GM23338 (cell line): ENCODE data around the gene FOXQ1. TPM values are rescaled to one million over a fixed set of nuclear protein-coding genes. Genes with fewer than 3 reads are reported as not detected.

Experiments
- ATAC-seq: fragments of 200-7000 bp; cut with Tn5 transposase; 3 replicates; pipeline ENCODE4 v1.9.1; 2020
- DNase-seq: peaks from one replicate; pipeline ENCODE4 v3.0.0-alpha.2; 2015; ENCODE audit warnings: low spot score
- H2AFZ ChIP-seq: fragments of 200-600 bp; sonication (generic); 2 replicates; pipeline ENCODE4 v1.8.0; 2016; ENCODE audit warnings: antibody characterized with exemption, mild to moderate bottlenecking, moderate library complexity
- H3F3A ChIP-seq: fragments of 200-600 bp; sonication (generic); replicated peaks from 2 replicates; pipeline ENCODE4 v1.8.0; 2017; ENCODE audit warnings: antibody characterized with exemption, mixed run types, low read depth
- H3K27ac ChIP-seq: fragments of 200-600 bp; sonication (generic); 2 replicates; pipeline ENCODE4 v1.6.1; 2016; ENCODE audit warnings: low read depth
- H3K27me3 ChIP-seq: fragments of 200-600 bp; sonication (generic); 2 replicates; pipeline ENCODE4 v1.8.0; 2016; ENCODE audit warnings: mild to moderate bottlenecking, mixed run types, moderate library complexity; ENCODE audit not compliant: insufficient read depth
- H3K36me3 ChIP-seq: fragments of 200-600 bp; sonication (generic); 2 replicates; pipeline ENCODE4 v1.8.0; 2016; ENCODE audit warnings: mild to moderate bottlenecking; ENCODE audit not compliant: insufficient read depth
- H3K4me1 ChIP-seq: fragments of 200-600 bp; sonication (generic); 2 replicates; pipeline ENCODE4 v1.8.0; 2016; ENCODE audit warnings: mild to moderate bottlenecking, moderate library complexity; ENCODE audit not compliant: insufficient read depth
- H3K4me2 ChIP-seq: fragments of 200-600 bp; sonication (generic); 2 replicates; pipeline ENCODE4 v1.7.1; 2017; ENCODE audit warnings: mixed run types
- H3K4me3 ChIP-seq: fragments of 200-600 bp; sonication (generic); 2 replicates; pipeline ENCODE4 v1.6.1; 2016; ENCODE audit warnings: mixed run types
- H3K79me2 ChIP-seq: fragments of 200-600 bp; sonication (generic); replicated peaks from 2 replicates; pipeline ENCODE4 v1.8.0; 2017; ENCODE audit warnings: mild to moderate bottlenecking; ENCODE audit not compliant: insufficient read depth
- H3K9me2 ChIP-seq: fragments of 200-600 bp; sonication (generic); 2 replicates; pipeline ENCODE4 v1.8.0; 2017; ENCODE audit not compliant: insufficient read depth
- H4K20me1 ChIP-seq: fragments of 200-600 bp; sonication (generic); replicated peaks from 2 replicates; pipeline ENCODE4 v1.8.0; 2017; ENCODE audit warnings: mild to moderate bottlenecking; ENCODE audit not compliant: insufficient read depth
- H3K27ac Mint-ChIP-seq: 2 replicates; pipeline ENCODE4 v1.8.0; 2020; ENCODE audit warnings: inconsistent platforms, mild to moderate bottlenecking, moderate library complexity, mixed read lengths
- H3K27me3 Mint-ChIP-seq: 3 replicates; pipeline ENCODE4 v1.8.0; 2022; ENCODE audit warnings: low read depth, mild to moderate bottlenecking, moderate library complexity, mixed read lengths, inconsistent platforms; ENCODE audit not compliant: insufficient read depth, poor library complexity
- H3K36me3 Mint-ChIP-seq: 3 replicates; pipeline ENCODE4 v1.8.0; 2021; ENCODE audit warnings: low read depth, mild to moderate bottlenecking, inconsistent platforms, moderate library complexity, mixed read lengths
- H3K4me1 Mint-ChIP-seq: 3 replicates; pipeline ENCODE4 v1.8.0; 2020; ENCODE audit warnings: mild to moderate bottlenecking, inconsistent platforms, mixed read lengths
- H3K4me3 Mint-ChIP-seq: 3 replicates; pipeline ENCODE4 v1.8.0; 2021; ENCODE audit warnings: moderate library complexity, mild to moderate bottlenecking, inconsistent platforms, mixed read lengths
- H3K9me3 Mint-ChIP-seq: 3 replicates; pipeline ENCODE4 v1.8.0; 2020; ENCODE audit warnings: moderate library complexity, mild to moderate bottlenecking, inconsistent platforms, mixed read lengths
- EZH2 ChIP-seq: fragments of 200-600 bp; sonication (generic); IDR thresholded peaks from one replicate; pipeline ENCODE4 v1.8.0; 2017; ENCODE audit warnings: antibody characterized with exemption, mild to moderate bottlenecking, low read depth; ENCODE audit not compliant: unreplicated experiment
- EZH2phosphoT487 ChIP-seq: fragments of 200-600 bp; sonication (generic); IDR thresholded peaks from one replicate; pipeline ENCODE4 v1.8.1; 2018; ENCODE audit warnings: antibody characterized with exemption; ENCODE audit not compliant: unreplicated experiment
- JUNB ChIP-seq: IDR thresholded peaks from one replicate; pipeline ENCODE4 v1.6.1; 2016; ENCODE audit warnings: antibody characterized with exemption; ENCODE audit not compliant: unreplicated experiment
- NANOG ChIP-seq: IDR thresholded peaks from 2 replicates; pipeline ENCODE4 v1.6.1; 2016; ENCODE audit warnings: antibody characterized with exemption, borderline replicate concordance
- POLR2AphosphoS5 ChIP-seq: IDR thresholded peaks from 2 replicates; pipeline ENCODE4 v1.6.1; 2016; ENCODE audit warnings: antibody characterized with exemption, low read depth
- STAT1 ChIP-seq: IDR thresholded peaks from one replicate; pipeline ENCODE4 v1.6.1; 2016; ENCODE audit warnings: antibody characterized with exemption; ENCODE audit not compliant: unreplicated experiment
- ZNF114 ChIP-seq: fragments of 250-450 bp; sonication (Bioruptor Pico); IDR thresholded peaks from 2 replicates; pipeline ENCODE4 v1.5.0; 2020; ENCODE audit warnings: mild to moderate bottlenecking, moderate library complexity
- ZNF331 ChIP-seq: fragments of 250-450 bp; sonication (Bioruptor Pico); IDR thresholded peaks from 2 replicates; pipeline ENCODE4 v1.5.0; 2020; ENCODE audit warnings: low read depth, mild to moderate bottlenecking, moderate library complexity
- polyA plus RNA-seq: library from polyadenylated mRNA; unstranded; fragments of >200 nt; fragmentation: Nextera tagmentation; extraction: Ambion mirVana; gene quantifications from 2 replicates; pipeline ENCODE4 v1.2.1, GENCODE V29; 2016
- total RNA-seq: library from RNA; depleted of rRNA; stranded (reverse); fragments of >200 nt; shearing (Covaris generic); gene quantifications from 2 replicates; pipeline ENCODE4 v1.2.3, GENCODE V29; 2014
- TF ChIP-seq, protein P1 (sequence below): IDR thresholded peaks from one replicate; pipeline ENCODE4 v1.6.1; 2018; ENCODE audit warnings: antibody characterized with exemption; ENCODE audit not compliant: unreplicated experiment
- TF ChIP-seq, protein P2 (sequence below): fragments of 250-450 bp; sonication (Bioruptor Pico); IDR thresholded peaks from 2 replicates; pipeline ENCODE4 v1.5.0; 2020; ENCODE audit warnings: mild to moderate bottlenecking, moderate library complexity
- TF ChIP-seq, protein P3 (sequence below): IDR thresholded peaks from 2 replicates; pipeline ENCODE4 v1.6.1; 2016; ENCODE audit warnings: antibody characterized with exemption

FOXQ1 gene
- total and polyA plus RNA-seq, 2 experiments from 2014 or later: not detected

DNA sequence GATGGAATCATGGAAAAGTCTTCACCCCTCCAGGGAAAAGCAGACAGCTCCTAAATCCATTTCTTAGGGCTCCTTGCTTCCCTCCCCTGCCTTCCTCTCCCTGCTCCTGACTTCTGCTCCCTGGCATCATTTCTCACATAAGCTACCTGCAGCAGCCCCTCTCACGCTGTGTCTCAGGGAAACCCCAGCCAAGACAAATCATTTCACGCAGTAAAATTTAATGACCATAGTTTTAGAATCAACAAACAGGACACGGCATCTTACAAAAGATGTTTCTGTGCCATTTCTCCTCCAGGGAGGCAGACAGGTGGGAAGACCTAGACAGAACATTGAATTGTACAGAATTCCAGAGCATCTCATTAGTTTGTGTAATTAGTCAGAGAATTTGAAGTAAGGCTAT, 16.5 kb upstream of the FOXQ1 start (continued):
- TF ChIP-seq, protein P1, sequence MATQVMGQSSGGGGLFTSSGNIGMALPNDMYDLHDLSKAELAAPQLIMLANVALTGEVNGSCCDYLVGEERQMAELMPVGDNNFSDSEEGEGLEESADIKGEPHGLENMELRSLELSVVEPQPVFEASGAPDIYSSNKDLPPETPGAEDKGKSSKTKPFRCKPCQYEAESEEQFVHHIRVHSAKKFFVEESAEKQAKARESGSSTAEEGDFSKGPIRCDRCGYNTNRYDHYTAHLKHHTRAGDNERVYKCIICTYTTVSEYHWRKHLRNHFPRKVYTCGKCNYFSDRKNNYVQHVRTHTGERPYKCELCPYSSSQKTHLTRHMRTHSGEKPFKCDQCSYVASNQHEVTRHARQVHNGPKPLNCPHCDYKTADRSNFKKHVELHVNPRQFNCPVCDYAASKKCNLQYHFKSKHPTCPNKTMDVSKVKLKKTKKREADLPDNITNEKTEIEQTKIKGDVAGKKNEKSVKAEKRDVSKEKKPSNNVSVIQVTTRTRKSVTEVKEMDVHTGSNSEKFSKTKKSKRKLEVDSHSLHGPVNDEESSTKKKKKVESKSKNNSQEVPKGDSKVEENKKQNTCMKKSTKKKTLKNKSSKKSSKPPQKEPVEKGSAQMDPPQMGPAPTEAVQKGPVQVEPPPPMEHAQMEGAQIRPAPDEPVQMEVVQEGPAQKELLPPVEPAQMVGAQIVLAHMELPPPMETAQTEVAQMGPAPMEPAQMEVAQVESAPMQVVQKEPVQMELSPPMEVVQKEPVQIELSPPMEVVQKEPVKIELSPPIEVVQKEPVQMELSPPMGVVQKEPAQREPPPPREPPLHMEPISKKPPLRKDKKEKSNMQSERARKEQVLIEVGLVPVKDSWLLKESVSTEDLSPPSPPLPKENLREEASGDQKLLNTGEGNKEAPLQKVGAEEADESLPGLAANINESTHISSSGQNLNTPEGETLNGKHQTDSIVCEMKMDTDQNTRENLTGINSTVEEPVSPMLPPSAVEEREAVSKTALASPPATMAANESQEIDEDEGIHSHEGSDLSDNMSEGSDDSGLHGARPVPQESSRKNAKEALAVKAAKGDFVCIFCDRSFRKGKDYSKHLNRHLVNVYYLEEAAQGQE: no peak

DNA sequence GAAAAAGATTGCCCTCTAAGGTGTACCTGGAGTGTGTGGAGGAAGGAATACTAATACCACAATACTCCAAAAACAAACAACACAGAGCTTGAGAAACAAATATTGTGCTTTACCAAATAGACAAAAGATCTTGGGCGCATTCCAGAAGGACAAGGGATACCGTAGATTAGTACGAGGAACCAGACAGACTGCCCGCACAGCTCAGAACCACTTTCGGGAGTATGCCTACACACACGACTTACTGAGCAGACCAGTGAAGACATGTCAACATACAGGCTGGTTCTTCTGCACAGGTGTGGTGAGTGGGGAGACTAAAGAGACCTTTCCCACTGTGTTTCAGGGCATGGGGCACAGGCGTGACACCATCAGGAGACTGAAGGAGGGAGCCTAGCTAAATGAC, 15.8 kb upstream of the FOXQ1 start:
- H4K20me1 ChIP-seq: no peaks in the 10 kb centered on the region
- ATAC-seq (no peak), DNase-seq (no peak)
- no peaks in the 10 kb centered on the region for H3K4me1 ChIP-seq
- H3K9me3 Mint-ChIP-seq: no peaks in the 10 kb centered on the region
- peaks cover 2% of the 10 kb centered on the region for H3K27me3 Mint-ChIP-seq
- no peaks in the 10 kb centered on the region for H3K36me3 Mint-ChIP-seq
- H3K9me2 ChIP-seq: no peaks in the 10 kb centered on the region
- no peak overlapping the region for H3K27ac ChIP-seq
- no peak overlapping the region for H3K4me2 ChIP-seq
- no peaks in the 10 kb centered on the region for H3F3A ChIP-seq
- no peak overlapping the region for H3K4me3 Mint-ChIP-seq
- no peaks in the 10 kb centered on the region for H3K79me2 ChIP-seq
- no peaks in the 10 kb centered on the region for H3K36me3 ChIP-seq
- H3K4me1 Mint-ChIP-seq: no peaks in the 10 kb centered on the region
- H2AFZ ChIP-seq: no peak overlapping the region
- H3K4me3 ChIP-seq: no peak overlapping the region
- no peak overlapping the region for H3K27ac Mint-ChIP-seq
- H3K27me3 ChIP-seq: no peaks in the 10 kb centered on the region
- TF ChIP-seq JUNB: no peak
- TF ChIP-seq EZH2: no peak
- no peak for TF ChIP-seq ZNF331 (CRISPR knock-in tag)
- TF ChIP-seq NANOG: no peak
- TF ChIP-seq, protein P1: no peak
- no peak for TF ChIP-seq EZH2phosphoT487
- TF ChIP-seq POLR2AphosphoS5: no peak
- TF ChIP-seq, protein P2, sequence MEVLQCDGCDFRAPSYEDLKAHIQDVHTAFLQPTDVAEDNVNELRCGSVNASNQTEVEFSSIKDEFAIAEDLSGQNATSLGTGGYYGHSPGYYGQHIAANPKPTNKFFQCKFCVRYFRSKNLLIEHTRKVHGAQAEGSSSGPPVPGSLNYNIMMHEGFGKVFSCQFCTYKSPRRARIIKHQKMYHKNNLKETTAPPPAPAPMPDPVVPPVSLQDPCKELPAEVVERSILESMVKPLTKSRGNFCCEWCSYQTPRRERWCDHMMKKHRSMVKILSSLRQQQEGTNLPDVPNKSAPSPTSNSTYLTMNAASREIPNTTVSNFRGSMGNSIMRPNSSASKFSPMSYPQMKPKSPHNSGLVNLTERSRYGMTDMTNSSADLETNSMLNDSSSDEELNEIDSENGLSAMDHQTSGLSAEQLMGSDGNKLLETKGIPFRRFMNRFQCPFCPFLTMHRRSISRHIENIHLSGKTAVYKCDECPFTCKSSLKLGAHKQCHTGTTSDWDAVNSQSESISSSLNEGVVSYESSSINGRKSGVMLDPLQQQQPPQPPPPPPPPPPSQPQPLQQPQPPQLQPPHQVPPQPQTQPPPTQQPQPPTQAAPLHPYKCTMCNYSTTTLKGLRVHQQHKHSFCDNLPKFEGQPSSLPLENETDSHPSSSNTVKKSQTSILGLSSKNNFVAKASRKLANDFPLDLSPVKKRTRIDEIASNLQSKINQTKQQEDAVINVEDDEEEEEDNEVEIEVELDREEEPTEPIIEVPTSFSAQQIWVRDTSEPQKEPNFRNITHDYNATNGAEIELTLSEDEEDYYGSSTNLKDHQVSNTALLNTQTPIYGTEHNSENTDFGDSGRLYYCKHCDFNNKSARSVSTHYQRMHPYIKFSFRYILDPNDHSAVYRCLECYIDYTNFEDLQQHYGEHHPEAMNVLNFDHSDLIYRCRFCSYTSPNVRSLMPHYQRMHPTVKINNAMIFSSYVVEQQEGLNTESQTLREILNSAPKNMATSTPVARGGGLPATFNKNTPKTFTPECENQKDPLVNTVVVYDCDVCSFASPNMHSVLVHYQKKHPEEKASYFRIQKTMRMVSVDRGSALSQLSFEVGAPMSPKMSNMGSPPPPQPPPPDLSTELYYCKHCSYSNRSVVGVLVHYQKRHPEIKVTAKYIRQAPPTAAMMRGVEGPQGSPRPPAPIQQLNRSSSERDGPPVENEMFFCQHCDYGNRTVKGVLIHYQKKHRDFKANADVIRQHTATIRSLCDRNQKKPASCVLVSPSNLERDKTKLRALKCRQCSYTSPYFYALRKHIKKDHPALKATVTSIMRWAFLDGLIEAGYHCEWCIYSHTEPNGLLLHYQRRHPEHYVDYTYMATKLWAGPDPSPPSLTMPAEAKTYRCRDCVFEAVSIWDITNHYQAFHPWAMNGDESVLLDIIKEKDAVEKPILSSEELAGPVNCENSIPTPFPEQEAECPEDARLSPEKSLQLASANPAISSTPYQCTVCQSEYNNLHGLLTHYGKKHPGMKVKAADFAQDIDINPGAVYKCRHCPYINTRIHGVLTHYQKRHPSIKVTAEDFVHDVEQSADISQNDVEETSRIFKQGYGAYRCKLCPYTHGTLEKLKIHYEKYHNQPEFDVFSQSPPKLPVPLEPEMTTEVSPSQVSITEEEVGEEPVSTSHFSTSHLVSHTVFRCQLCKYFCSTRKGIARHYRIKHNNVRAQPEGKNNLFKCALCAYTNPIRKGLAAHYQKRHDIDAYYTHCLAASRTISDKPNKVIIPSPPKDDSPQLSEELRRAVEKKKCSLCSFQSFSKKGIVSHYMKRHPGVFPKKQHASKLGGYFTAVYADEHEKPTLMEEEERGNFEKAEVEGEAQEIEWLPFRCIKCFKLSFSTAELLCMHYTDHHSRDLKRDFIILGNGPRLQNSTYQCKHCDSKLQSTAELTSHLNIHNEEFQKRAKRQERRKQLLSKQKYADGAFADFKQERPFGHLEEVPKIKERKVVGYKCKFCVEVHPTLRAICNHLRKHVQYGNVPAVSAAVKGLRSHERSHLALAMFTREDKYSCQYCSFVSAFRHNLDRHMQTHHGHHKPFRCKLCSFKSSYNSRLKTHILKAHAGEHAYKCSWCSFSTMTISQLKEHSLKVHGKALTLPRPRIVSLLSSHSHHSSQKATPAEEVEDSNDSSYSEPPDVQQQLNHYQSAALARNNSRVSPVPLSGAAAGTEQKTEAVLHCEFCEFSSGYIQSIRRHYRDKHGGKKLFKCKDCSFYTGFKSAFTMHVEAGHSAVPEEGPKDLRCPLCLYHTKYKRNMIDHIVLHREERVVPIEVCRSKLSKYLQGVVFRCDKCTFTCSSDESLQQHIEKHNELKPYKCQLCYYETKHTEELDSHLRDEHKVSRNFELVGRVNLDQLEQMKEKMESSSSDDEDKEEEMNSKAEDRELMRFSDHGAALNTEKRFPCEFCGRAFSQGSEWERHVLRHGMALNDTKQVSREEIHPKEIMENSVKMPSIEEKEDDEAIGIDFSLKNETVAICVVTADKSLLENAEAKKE: no peak
- no peak for TF ChIP-seq STAT1
- no peak for TF ChIP-seq ZNF114 (CRISPR knock-in tag)
- TF ChIP-seq, protein P3, sequence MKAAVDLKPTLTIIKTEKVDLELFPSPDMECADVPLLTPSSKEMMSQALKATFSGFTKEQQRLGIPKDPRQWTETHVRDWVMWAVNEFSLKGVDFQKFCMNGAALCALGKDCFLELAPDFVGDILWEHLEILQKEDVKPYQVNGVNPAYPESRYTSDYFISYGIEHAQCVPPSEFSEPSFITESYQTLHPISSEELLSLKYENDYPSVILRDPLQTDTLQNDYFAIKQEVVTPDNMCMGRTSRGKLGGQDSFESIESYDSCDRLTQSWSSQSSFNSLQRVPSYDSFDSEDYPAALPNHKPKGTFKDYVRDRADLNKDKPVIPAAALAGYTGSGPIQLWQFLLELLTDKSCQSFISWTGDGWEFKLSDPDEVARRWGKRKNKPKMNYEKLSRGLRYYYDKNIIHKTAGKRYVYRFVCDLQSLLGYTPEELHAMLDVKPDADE: no peak
